ENCODE measurements around the gene MIS18BP1. TPM values are rescaled to one million over a fixed set of nuclear protein-coding genes. Genes with fewer than 3 reads are reported as not detected.

Gene MIS18BP1
- polyA plus RNA-seq, 2 donors: 5.2 to 7.5 TPM

- Histone ChIP-seq H3K4me3 (ENCODE audit: low read depth in 1 of 2, low read length in 2 of 2) (no peak overlapping the region), H3K4me1 (ENCODE audit: control insufficient read depth in 2 of 2, insufficient read depth in 2 of 2, low read length in 1 of 2) (no peaks in the 10 kb centered on the region), H3K27ac (ENCODE audit: low read depth in 2 of 2, low read length in 1 of 2) (no peak overlapping the region), H3K9me3 (ENCODE audit: control insufficient read depth in 2 of 2, insufficient read depth in 1 of 2, low read depth in 1 of 2, low read length in 1 of 2) (no peaks in the 10 kb centered on the region), H3K36me3 (ENCODE audit: control insufficient read depth in 2 of 2, insufficient read depth in 2 of 2, low read length in 1 of 2) (no peaks in the 10 kb centered on the region), H3K27me3 (ENCODE audit: control insufficient read depth in 1 of 2, insufficient read depth in 2 of 2, low read length in 2 of 2) (no peaks in the 10 kb centered on the region)
Measured at GRCh38 chr14:45267071-45267470, 14.1 kb upstream of the MIS18BP1 start.

- Histone ChIP-seq H3K27ac (ENCODE audit: low read depth in 2 of 2, low read length in 1 of 2) (no peak overlapping the region), H3K4me3 (ENCODE audit: low read depth in 1 of 2, low read length in 2 of 2) (no peak overlapping the region), H3K9me3 (ENCODE audit: control insufficient read depth in 2 of 2, insufficient read depth in 1 of 2, low read depth in 1 of 2, low read length in 1 of 2) (no peaks in the 10 kb centered on the region), H3K4me1 (ENCODE audit: control insufficient read depth in 2 of 2, insufficient read depth in 2 of 2, low read length in 1 of 2) (no peaks in the 10 kb centered on the region), H3K27me3 (ENCODE audit: control insufficient read depth in 1 of 2, insufficient read depth in 2 of 2, low read length in 2 of 2) (no peaks in the 10 kb centered on the region), H3K36me3 (ENCODE audit: control insufficient read depth in 2 of 2, insufficient read depth in 2 of 2, low read length in 1 of 2) (no peaks in the 10 kb centered on the region)
- WGBS, 2 donors: 64 to 66% methylated on average over 4 of the region's 4 CpGs
Measured at GRCh38 chr14:45262637-45263036, 9.6 kb upstream of the MIS18BP1 start.

- 32 to 35% methylated on average over 2 of the region's 2 CpGs for WGBS, 2 donors
- Histone ChIP-seq H3K36me3 (ENCODE audit: control insufficient read depth in 2 of 2, insufficient read depth in 2 of 2, low read length in 1 of 2) (no peaks in the 10 kb centered on the region), H3K27ac (ENCODE audit: low read depth in 2 of 2, low read length in 1 of 2) (no peak overlapping the region), H3K4me1 (ENCODE audit: control insufficient read depth in 2 of 2, insufficient read depth in 2 of 2, low read length in 1 of 2) (no peaks in the 10 kb centered on the region), H3K27me3 (ENCODE audit: control insufficient read depth in 1 of 2, insufficient read depth in 2 of 2, low read length in 2 of 2) (no peaks in the 10 kb centered on the region), H3K9me3 (ENCODE audit: control insufficient read depth in 2 of 2, insufficient read depth in 1 of 2, low read depth in 1 of 2, low read length in 1 of 2) (no peaks in the 10 kb centered on the region), H3K4me3 (ENCODE audit: low read depth in 1 of 2, low read length in 2 of 2) (no peak overlapping the region)
Measured at GRCh38 chr14:45261209-45261608, 8.2 kb upstream of the MIS18BP1 start.

GRCh38 chr14:45258805-45259204 is 5.8 kb upstream of the MIS18BP1 start:
- H3K4me3 ChIP-seq (ENCODE audit: low read depth in 1 of 2, low read length in 2 of 2): no peak overlapping the region
- no peak overlapping the region for H3K27ac ChIP-seq (ENCODE audit: low read depth in 2 of 2, low read length in 1 of 2)
- WGBS, 2 donors: 97 to 98% methylated on average over 3 of the region's 3 CpGs
- no peaks in the 10 kb centered on the region for H3K36me3 ChIP-seq (ENCODE audit: control insufficient read depth in 2 of 2, insufficient read depth in 2 of 2, low read length in 1 of 2)
- H3K4me1 ChIP-seq (ENCODE audit: control insufficient read depth in 2 of 2, insufficient read depth in 2 of 2, low read length in 1 of 2): peaks cover 0 to 3% of the 10 kb centered on the region in 2 donors
- no peaks in the 10 kb centered on the region for H3K27me3 ChIP-seq (ENCODE audit: control insufficient read depth in 1 of 2, insufficient read depth in 2 of 2, low read length in 2 of 2)
- H3K9me3 ChIP-seq (ENCODE audit: control insufficient read depth in 2 of 2, insufficient read depth in 1 of 2, low read depth in 1 of 2, low read length in 1 of 2): no peaks in the 10 kb centered on the region

- H3K27ac ChIP-seq (ENCODE audit: low read depth in 2 of 2, low read length in 1 of 2): no peak overlapping the region
- no peak overlapping the region for H3K4me3 ChIP-seq (ENCODE audit: low read depth in 1 of 2, low read length in 2 of 2)
- WGBS, 2 donors: 75 to 85% methylated on average over 1 of the region's 1 CpG
Measured at GRCh38 chr14:45258073-45258472, 5.1 kb upstream of the MIS18BP1 start.

GRCh38 chr14:45254771-45255170 is 1.8 kb upstream of the MIS18BP1 start:
- no peak overlapping the region for H3K4me3 ChIP-seq (ENCODE audit: low read depth in 1 of 2, low read length in 2 of 2)
- peaks cover 0 to 5% of the 10 kb centered on the region in 2 donors for H3K4me1 ChIP-seq (ENCODE audit: control insufficient read depth in 2 of 2, insufficient read depth in 2 of 2, low read length in 1 of 2)
- WGBS, 2 donors: 89 to 92% methylated on average over 4 of the region's 4 CpGs
- H3K36me3 ChIP-seq (ENCODE audit: control insufficient read depth in 2 of 2, insufficient read depth in 2 of 2, low read length in 1 of 2): no peaks in the 10 kb centered on the region
- no peaks in the 10 kb centered on the region for H3K27me3 ChIP-seq (ENCODE audit: control insufficient read depth in 1 of 2, insufficient read depth in 2 of 2, low read length in 2 of 2)
- H3K27ac ChIP-seq (ENCODE audit: low read depth in 2 of 2, low read length in 1 of 2): no peak overlapping the region
- H3K9me3 ChIP-seq (ENCODE audit: control insufficient read depth in 2 of 2, insufficient read depth in 1 of 2, low read depth in 1 of 2, low read length in 1 of 2): no peaks in the 10 kb centered on the region

More at GRCh38 chr14:45258073-45258472, 5.1 kb upstream of the MIS18BP1 start:
- Histone ChIP-seq H3K4me1 (ENCODE audit: control insufficient read depth in 2 of 2, insufficient read depth in 2 of 2, low read length in 1 of 2) (peaks cover 0 to 3% of the 10 kb centered on the region in 2 donors), H3K36me3 (ENCODE audit: control insufficient read depth in 2 of 2, insufficient read depth in 2 of 2, low read length in 1 of 2) (no peaks in the 10 kb centered on the region), H3K27me3 (ENCODE audit: control insufficient read depth in 1 of 2, insufficient read depth in 2 of 2, low read length in 2 of 2) (no peaks in the 10 kb centered on the region), H3K9me3 (ENCODE audit: control insufficient read depth in 2 of 2, insufficient read depth in 1 of 2, low read depth in 1 of 2, low read length in 1 of 2) (no peaks in the 10 kb centered on the region)

GRCh38 chr14:45253754-45254310 is 830 bp upstream of the MIS18BP1 start:
- Histone ChIP-seq H3K4me1 (ENCODE audit: control insufficient read depth in 2 of 2, insufficient read depth in 2 of 2, low read length in 1 of 2) (peaks cover 0 to 5% of the 10 kb centered on the region in 2 donors), H3K9me3 (ENCODE audit: control insufficient read depth in 2 of 2, insufficient read depth in 1 of 2, low read depth in 1 of 2, low read length in 1 of 2) (no peaks in the 10 kb centered on the region), H3K27ac (ENCODE audit: low read depth in 2 of 2, low read length in 1 of 2) (peak overlapping the region; percentile 81 to 97), H3K27me3 (ENCODE audit: control insufficient read depth in 1 of 2, insufficient read depth in 2 of 2, low read length in 2 of 2) (no peaks in the 10 kb centered on the region), H3K4me3 (ENCODE audit: low read depth in 1 of 2, low read length in 2 of 2) (peak overlapping the region; percentile 78 to 95), H3K36me3 (ENCODE audit: control insufficient read depth in 2 of 2, insufficient read depth in 2 of 2, low read length in 1 of 2) (no peaks in the 10 kb centered on the region)
- 38 to 42% methylated on average over 23 of the region's 23 CpGs for WGBS, 2 donors

- H3K36me3 ChIP-seq (ENCODE audit: control insufficient read depth in 2 of 2, insufficient read depth in 2 of 2, low read length in 1 of 2): no peaks in the 10 kb centered on the region
- H3K4me3 ChIP-seq (ENCODE audit: low read depth in 1 of 2, low read length in 2 of 2): peak overlapping the region; percentile 78 to 95
- H3K4me1 ChIP-seq (ENCODE audit: control insufficient read depth in 2 of 2, insufficient read depth in 2 of 2, low read length in 1 of 2): peaks cover 0 to 5% of the 10 kb centered on the region in 2 donors
- WGBS, 2 donors: 0 to 1% methylated on average over 26 of the region's 26 CpGs
- H3K9me3 ChIP-seq (ENCODE audit: control insufficient read depth in 2 of 2, insufficient read depth in 1 of 2, low read depth in 1 of 2, low read length in 1 of 2): no peaks in the 10 kb centered on the region
- H3K27ac ChIP-seq (ENCODE audit: low read depth in 2 of 2, low read length in 1 of 2): peak overlapping the region; percentile 81 to 97
- H3K27me3 ChIP-seq (ENCODE audit: control insufficient read depth in 1 of 2, insufficient read depth in 2 of 2, low read length in 2 of 2): no peaks in the 10 kb centered on the region
Measured at GRCh38 chr14:45252366-45253069, 484 bp downstream of the MIS18BP1 start.

- H3K36me3 ChIP-seq (ENCODE audit: control insufficient read depth in 2 of 2, insufficient read depth in 2 of 2, low read length in 1 of 2): no peaks in the 10 kb centered on the region
- H3K27ac ChIP-seq (ENCODE audit: low read depth in 2 of 2, low read length in 1 of 2): no peak overlapping the region
- H3K9me3 ChIP-seq (ENCODE audit: control insufficient read depth in 2 of 2, insufficient read depth in 1 of 2, low read depth in 1 of 2, low read length in 1 of 2): no peaks in the 10 kb centered on the region
- H3K4me3 ChIP-seq (ENCODE audit: low read depth in 1 of 2, low read length in 2 of 2): peak overlapping the region in 1 of 2 donors; percentile 95
- H3K4me1 ChIP-seq (ENCODE audit: control insufficient read depth in 2 of 2, insufficient read depth in 2 of 2, low read length in 1 of 2): peaks cover 0 to 5% of the 10 kb centered on the region in 2 donors
- H3K27me3 ChIP-seq (ENCODE audit: control insufficient read depth in 1 of 2, insufficient read depth in 2 of 2, low read length in 2 of 2): no peaks in the 10 kb centered on the region
- 10 to 13% methylated on average over 5 of the region's 5 CpGs for WGBS, 2 donors
Measured at GRCh38 chr14:45251912-45252311, 1.1 kb downstream of the MIS18BP1 start.
